HK-2 (cell line): ENCODE measurements around the gene XRN2.

Experiments used
- DNase-seq: peaks from one replicate; pipeline ENCODE4 v3.0.0-alpha.2; 2018; ENCODE audit not compliant: unreplicated experiment

The XRN2 gene

DNA sequence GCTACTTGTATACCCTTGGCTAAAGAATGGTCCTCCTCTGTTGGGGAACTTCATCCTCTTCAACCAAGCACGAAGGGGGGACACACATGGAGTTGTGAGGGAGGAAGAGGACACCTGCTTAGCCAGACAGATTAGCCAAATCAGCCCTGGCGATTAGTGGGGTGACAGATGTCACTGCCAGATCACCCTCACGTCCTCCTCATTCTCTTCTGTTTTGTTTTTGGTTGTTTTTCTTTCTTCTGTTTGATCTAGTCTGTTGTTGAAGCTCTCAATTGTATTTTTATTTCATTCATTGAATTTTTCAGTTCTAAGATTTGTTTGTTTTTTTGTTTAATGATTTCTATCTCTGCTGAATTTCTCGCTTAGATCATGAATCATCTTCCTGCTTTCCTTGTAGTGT is 121.7 kb downstream of the XRN2 start:
- DNase-seq: no peak

DNA sequence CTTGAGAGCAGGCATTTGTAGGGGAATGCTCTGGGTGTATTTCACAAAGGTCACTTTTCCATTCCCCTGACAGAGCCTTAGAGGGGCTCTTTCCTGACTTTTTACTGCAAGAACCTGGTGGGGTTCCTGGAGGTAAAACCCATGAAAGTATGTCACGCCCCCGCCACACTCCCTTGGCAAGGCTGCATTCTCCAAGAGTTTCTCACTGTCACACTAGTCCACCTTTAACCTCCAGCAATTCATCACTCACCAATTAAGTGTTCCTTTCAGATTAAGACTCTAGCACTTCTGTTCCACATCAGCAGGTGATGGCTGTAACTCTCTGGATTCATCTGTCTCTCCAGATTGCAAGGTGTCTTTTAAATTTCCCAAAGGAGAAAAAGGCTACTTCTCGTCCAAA is 126.9 kb downstream of the XRN2 start:
- peak; percentile 46 for DNase-seq

DNA sequence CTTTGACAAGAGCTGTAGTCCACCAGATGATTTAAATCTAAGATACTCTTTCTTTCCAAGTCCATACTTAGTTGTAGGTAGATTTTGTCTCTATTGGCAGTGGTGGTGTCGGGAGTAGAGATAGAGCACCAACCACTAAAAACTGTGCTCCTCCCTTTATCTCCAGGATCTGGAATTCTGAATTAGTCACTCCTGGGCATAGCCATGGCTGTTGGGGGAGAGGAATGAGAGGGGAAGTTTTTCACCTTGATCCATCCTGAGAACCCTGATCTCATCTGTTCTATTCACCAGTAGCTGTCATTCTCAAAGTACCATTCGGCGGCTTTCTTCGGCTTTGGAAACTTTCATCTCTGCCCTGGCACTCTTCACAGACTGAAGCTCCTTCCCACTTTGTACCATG is 129.8 kb downstream of the XRN2 start:
- no peak for DNase-seq

DNA sequence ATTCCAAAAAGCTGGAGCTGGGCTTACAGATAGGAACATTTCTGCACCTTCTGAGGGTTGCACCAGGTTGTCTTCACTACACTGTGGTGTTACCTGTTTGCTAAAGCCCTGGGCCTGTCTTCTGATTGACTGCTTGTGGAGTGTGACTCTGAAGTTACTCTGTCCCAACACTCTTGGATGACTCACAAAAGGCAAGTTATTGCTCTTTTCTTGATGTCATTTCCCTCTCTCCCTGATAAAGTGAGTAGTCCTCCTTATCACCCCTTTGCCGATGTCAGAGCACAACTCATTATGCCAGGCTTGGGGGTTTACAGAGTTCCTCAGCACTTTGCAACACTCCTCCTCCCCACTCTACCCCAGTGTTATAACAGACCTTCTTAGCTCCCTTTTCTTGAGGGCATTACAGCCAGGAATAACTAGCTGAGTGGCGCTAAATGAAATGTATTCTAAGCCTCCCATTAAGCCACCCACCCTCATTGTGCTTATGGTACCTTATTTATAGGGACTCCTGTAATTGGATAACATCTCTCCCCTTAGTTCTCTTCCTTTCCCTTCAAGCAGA is 130.3 kb downstream of the XRN2 start:
- peak; percentile 24 for DNase-seq

DNA sequence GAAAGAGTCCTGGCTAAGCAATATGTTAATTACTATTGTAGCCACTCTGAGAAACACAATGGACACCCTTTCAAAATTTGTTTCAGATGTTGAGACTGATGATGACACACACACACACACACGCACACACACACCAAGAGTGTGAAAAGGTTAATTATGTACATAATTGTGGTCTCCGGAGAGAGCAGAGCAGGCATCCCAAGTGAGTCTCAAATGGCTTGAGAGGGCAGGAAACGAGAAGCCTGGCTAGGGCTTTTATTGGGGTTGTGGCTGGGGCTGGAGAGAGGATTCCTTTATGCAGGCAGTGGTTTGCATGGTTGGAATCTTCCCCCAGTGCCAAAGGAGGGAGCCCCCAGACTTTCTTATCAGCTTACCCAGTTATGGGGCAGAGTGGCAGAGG is 132.4 kb downstream of the XRN2 start:
- no peak for DNase-seq

DNA sequence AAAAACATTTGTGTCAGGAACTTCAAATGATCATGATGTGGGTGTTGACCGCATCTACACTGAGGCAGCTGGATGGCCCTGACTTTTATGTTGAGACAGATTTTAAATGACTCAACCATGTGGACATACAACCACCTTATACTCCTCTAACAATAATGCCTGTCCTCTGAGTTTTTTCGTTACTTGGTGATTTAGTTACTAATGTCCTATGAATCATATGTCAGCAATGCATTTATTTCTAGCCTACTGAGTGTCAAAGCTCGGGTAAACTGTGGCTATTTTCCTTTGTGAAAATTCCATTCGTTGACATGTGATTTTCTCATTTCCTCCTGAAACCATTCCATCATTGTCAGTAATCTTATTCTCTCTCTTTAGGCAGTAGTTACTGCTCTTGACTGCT is 133.1 kb downstream of the XRN2 start:
- no peak for DNase-seq

DNA sequence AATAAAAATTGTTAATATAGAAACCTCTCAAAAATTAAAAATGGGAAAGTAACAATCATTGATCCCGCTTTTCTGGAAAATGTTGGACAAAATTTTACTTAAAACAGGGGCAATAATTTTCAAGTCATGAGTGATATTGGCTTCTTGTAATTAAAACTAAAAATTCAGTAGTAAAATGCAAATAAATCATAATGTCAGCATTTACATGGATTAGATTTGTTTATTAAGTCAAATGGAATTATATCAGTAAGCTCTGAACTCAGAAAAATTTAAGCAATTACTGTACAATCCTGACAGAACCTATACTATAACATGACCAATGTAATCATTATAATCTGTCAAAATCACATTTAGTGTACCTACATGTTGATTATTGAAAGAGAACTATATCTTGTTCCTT is 134.1 kb downstream of the XRN2 start:
- no peak for DNase-seq

DNA sequence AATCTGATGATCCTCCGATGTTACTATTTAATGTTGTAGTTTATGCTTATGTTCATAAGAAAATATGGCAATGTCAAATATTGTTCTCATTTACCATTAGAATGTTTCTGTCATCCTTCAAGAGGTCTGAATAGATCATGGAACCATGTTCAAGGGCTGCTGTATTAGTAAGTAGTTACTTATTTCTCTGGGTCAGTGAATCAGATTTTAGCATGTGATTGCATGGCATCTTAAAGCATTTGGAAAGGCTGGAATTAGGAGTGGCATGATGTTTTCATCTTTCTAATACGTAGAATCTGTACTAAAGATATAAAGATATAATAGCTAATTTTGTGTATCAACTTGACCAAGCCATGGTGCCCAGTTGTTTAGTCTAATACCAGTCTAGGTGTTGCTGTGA is 134.7 kb downstream of the XRN2 start:
- DNase-seq: no peak
